Activated CD8-positive, alpha-beta memory T cell treated with anti-CD3 and anti-CD28 coated beads for 36 hours (primary cell): ENCODE results near the gene MAP3K13. TPM values are rescaled to one million over a fixed set of nuclear protein-coding genes. Genes with fewer than 3 reads are reported as not detected.
"Not testable (repeated sequence)": the region's sequence is repeated elsewhere in the genome, so short reads cannot be mapped to it uniquely, and the experiment has no call there.

ENCODE experiments used
- CTCF ChIA-PET: fragments of 350-600 bp; sonication (Branson Sonifier 250); formaldehyde crosslinking; loops from one replicate; lab custom pipeline; 2021; ENCODE audit warnings: antibody characterized with exemption; lab: Charles Lee
- POLR2A ChIA-PET: fragments of 350-600 bp; sonication (Branson Sonifier 250); formaldehyde crosslinking; loops from one replicate; lab custom pipeline; 2021; ENCODE audit warnings: antibody characterized with exemption; lab: Charles Lee
- total RNA-seq, 2 experiments: library from RNA; stranded (reverse); gene quantifications; one replicate each; pipeline ENCODE4 v1.2.3, GENCODE V29; 2021

The MAP3K13 gene
- total RNA-seq, 2 experiments from 2014 or later: 13.1 to 15.7 TPM

- CTCF ChIA-PET: interaction anchor here (1.0 kb wide), 1 partner anchor 8 kb away, joined by 4 read pairs; no protein-coding TSS in a partner anchor
- POLR2A ChIA-PET: no interaction called here
Observed at GRCh38 chr3:185381320-185382058, 18.6 kb downstream of the MAP3K13 start.

- ChIA-PET POLR2A (no interaction called here), CTCF (no interaction called here)
Observed at GRCh38 chr3:185382154-185382553, 19.2 kb downstream of the MAP3K13 start.

- CTCF ChIA-PET, POLR2A ChIA-PET: not testable (repeated sequence)
Observed at GRCh38 chr3:185386515-185386914, 23.6 kb downstream of the MAP3K13 start.

- ChIA-PET POLR2A (no interaction called here), CTCF (no interaction called here)
Observed at GRCh38 chr3:185387646-185388045, 24.7 kb downstream of the MAP3K13 start.

- POLR2A ChIA-PET: no interaction called here
- CTCF ChIA-PET: no interaction called here
Observed at GRCh38 chr3:185393055-185393454, 30.1 kb downstream of the MAP3K13 start.

- CTCF ChIA-PET: no interaction called here
- POLR2A ChIA-PET: no interaction called here
Observed at GRCh38 chr3:185397676-185398075, 34.7 kb downstream of the MAP3K13 start.

- CTCF ChIA-PET: no interaction called here
Observed at GRCh38 chr3:185399737-185400667, 37.1 kb downstream of the MAP3K13 start.

GRCh38 chr3:185400866-185401265, 37.9 kb downstream of the MAP3K13 start:
- ChIA-PET POLR2A (no interaction called here), CTCF (no interaction called here)

More at GRCh38 chr3:185399737-185400667, 37.1 kb downstream of the MAP3K13 start:
- POLR2A ChIA-PET: no interaction called here

- ChIA-PET CTCF (no interaction called here), POLR2A (no interaction called here)
Observed at GRCh38 chr3:185401319-185401955, 38.5 kb downstream of the MAP3K13 start.

GRCh38 chr3:185402561-185402960, 39.6 kb downstream of the MAP3K13 start:
- CTCF ChIA-PET: no interaction called here

GRCh38 chr3:185403002-185403401, 40.1 kb downstream of the MAP3K13 start:
- ChIA-PET CTCF (no interaction called here), POLR2A (no interaction called here)

More at GRCh38 chr3:185402561-185402960, 39.6 kb downstream of the MAP3K13 start:
- POLR2A ChIA-PET: no interaction called here

- ChIA-PET POLR2A (no interaction called here), CTCF (no interaction called here)
Observed at GRCh38 chr3:185405243-185405642, 42.3 kb downstream of the MAP3K13 start.

GRCh38 chr3:185405664-185406063, 42.7 kb downstream of the MAP3K13 start:
- CTCF ChIA-PET: no interaction called here
- POLR2A ChIA-PET: no interaction called here

- CTCF ChIA-PET: no interaction called here
- POLR2A ChIA-PET: no interaction called here
Observed at GRCh38 chr3:185406121-185406620, 43.2 kb downstream of the MAP3K13 start.

- ChIA-PET CTCF (no interaction called here), POLR2A (no interaction called here)
Observed at GRCh38 chr3:185409957-185410356, 47.0 kb downstream of the MAP3K13 start.

- ChIA-PET POLR2A (no interaction called here), CTCF (no interaction called here)
Observed at GRCh38 chr3:185411133-185411532, 48.2 kb downstream of the MAP3K13 start.

- ChIA-PET CTCF (no interaction called here), POLR2A (no interaction called here)
Observed at GRCh38 chr3:185416513-185416912, 53.6 kb downstream of the MAP3K13 start.

GRCh38 chr3:185418561-185418977, 55.6 kb downstream of the MAP3K13 start:
- POLR2A ChIA-PET, CTCF ChIA-PET: not testable (repeated sequence)

- CTCF ChIA-PET: no interaction called here
Observed at GRCh38 chr3:185420762-185421161, 57.8 kb downstream of the MAP3K13 start.

More at GRCh38 chr3:185420762-185421161, 57.8 kb downstream of the MAP3K13 start:
- POLR2A ChIA-PET: no interaction called here
